ENCODE results near the gene OGFRL1.

GRCh38 chr6:71252960-71253359 lies 35.7 kb upstream of the OGFRL1 start:
- no peak for TF ChIP-seq CTCF (conservative IDR thresholded peaks at IDR 0.05)
- no peak for TF ChIP-seq ZFX (IDR thresholded peaks at IDR 0.05)

Measured in C4-2B (cell line).